GM10266 (cell line): ENCODE measurements around the gene KIF11.
A peak's percentile ranks its signal among the peaks of the same experiment; 100 is the strongest.

Experiments
- DNase-seq: peaks from one replicate; pipeline ENCODE4 v3.0.0; 2012; ENCODE audit errors: extremely low spot score
- CTCF ChIP-seq: IDR thresholded peaks from 2 replicates; pipeline ENCODE4 v1.5.1; 2012; ENCODE audit warnings: mild to moderate bottlenecking, low read depth; ENCODE audit not compliant: control insufficient read depth, insufficient read depth; ENCODE audit errors: missing control alignments

KIF11 gene

DNA sequence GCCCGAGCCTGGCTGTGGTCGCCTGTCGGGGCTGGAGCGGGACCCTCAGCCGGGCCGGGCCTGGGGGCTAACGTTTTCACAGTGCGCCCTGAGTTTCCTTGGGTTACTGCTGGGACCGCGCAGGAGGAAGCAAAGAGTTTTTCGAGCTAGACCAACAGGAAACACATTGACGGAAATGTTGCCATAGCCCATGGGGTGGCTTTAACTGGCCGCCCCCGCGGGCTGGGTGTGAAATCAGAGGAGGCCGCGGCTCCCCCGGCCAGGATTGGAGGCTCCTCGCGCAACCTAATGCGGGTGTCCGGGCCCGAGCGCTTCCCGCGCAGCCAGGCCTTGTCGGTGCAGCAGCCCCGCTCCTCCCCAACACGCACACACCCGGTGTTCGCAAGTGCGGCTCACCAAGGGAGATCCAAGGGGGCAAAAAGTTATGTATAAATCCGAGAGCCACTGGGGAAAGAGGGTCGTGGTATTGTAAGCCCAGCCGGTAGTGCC lies 98.7 kb downstream of the KIF11 start:
- no peak for TF ChIP-seq CTCF
- DNase-seq: peak; percentile 64

- no peak for TF ChIP-seq CTCF
- no peak for DNase-seq
Measured at GRCh38 chr10:92692080-92692671, 99.2 kb downstream of the KIF11 start.

GRCh38 chr10:92692697-92693533 lies 100.0 kb downstream of the KIF11 start:
- no peak for TF ChIP-seq CTCF

DNA sequence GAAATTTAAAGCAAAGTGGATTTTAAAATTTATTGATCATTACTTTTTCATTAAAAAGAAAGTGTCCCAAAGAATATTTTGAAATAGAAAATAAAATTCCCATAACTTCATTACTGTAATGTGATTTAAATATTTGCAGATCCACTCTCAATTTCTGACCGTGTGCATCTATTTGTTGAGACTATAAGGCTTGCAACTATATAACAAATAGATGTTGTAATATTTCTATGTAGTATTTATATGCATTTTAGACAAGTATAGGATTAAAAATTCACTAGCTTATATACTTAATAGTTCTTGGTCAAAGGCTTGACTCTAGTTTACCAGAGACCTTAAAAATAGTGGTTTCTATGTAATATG lies 100.6 kb downstream of the KIF11 start:
- no peak for DNase-seq
- TF ChIP-seq CTCF: no peak

More at GRCh38 chr10:92692697-92693533, 100.0 kb downstream of the KIF11 start:
- DNase-seq: no peak

DNA sequence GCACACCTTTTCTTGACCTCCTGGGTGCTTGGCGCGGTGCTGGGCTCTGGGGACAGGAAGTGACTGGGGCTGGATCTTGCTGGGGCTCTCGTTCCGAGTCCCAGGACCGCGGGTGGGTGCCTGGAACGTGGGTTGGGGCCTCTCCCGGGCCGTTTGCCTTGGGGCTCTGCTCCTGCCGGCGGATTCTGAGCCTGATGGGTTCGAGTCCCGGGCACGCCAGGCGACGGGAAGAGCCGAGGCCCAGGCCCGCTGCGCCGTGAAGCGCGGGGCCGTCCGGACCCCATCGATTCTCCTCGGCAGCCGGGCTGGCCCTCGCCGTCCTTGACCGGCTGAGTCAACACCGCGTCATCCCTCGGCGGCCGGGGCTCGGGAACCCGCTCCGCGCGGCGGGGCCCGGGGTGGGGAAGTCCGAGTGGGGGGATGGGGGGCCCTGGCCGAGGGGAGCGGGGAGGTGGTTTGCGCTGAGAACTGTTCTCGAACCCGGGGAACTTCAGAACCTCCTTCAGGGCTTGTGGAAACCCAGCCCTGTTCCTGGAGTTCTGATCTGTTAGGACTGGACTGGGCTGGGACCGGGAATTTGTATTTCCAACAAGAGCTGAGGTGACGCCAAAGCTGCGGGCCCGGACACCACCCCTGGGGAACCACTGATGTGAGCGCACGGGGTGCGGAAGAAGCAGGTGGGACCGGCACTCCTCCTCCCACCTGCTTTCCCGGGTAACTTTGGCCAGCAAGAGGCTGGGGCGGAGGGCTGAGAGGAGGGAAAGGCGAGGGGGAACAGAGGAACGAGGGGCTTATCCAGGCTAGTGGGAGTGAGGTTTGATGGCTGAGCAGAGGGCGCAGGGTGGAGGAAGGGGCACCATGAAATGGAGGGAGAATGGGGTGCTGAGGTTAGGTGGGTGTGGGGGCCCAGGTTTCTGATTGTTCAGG lies 103.0 kb downstream of the KIF11 start:
- TF ChIP-seq CTCF: no peak
- no peak for DNase-seq

DNA sequence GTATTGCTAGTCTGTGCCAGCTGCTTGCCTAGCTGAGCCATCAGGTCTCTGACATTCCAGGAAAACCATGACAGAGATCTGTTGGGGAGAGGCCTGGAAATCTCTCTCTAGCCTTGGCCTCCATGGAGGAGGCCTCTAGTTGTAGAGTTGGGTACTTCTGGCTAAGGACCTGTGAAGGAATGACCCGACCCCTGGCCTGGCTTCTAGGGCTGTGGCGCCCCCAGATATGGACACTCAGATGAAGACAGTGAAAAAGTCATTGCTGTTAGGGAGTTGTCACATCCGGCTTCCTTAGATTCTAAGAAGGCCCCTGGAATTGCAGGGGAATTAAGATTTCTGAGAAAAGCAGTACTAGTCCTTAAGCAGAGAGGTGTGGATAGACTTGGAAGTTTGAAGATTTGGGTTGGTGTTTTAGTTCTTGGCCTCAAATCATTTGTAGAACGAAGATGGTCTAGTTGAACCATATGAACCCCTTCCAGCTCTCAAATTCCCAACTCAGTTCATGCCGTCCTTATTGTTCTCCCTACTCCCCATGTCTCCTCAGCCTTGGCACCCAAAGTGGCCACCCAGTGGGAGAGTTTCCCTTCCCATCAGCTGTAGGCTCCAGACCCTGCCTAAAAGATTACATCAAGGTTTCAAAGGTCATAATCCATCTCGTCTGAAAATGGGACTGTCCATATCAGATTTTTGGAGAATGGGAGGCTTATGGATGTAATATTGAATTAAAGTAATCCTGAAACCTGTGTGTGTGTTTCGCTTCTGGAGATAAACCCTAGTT lies 103.9 kb downstream of the KIF11 start:
- no peak for DNase-seq
- TF ChIP-seq CTCF: no peak
